Measurements from ENCODE around the gene PAX3. TPM values are rescaled to one million over a fixed set of nuclear protein-coding genes. Genes with fewer than 3 reads are reported as not detected.

The PAX3 gene
- total and polyA plus RNA-seq, 9 of the 15 experiments (the other 6 are each of a cell fraction or from before 2014, with no cell fraction given), result not detected

GRCh38 chr2:222338374-222338773 is 39.6 kb upstream of the PAX3 start:
- Histone ChIP-seq H3K27me3 (ENCODE audit: control insufficient read depth in 2 of 2, insufficient read depth in 2 of 2, low read length in 2 of 2) (no peaks in the 10 kb centered on the region), H3K4me3 (no peak overlapping the region), H3K9me1 (ENCODE audit: control insufficient read depth, insufficient read depth, low read length) (no peaks in the 10 kb centered on the region), H3K4me1 (replicated peaks in 1 of 2; ENCODE audit: control insufficient read depth in 2 of 2, insufficient read depth in 2 of 2, low read length in 2 of 2) (no peaks in the 10 kb centered on the region), H3K9me3 (replicated peaks; ENCODE audit: control insufficient read depth, insufficient read depth, low read depth, low read length) (no peaks in the 10 kb centered on the region), H2AFZ (ENCODE audit: low read depth, low read length) (no peak overlapping the region), H4K20me1 (replicated peaks; ENCODE audit: control insufficient read depth, insufficient read depth, low read length) (no peaks in the 10 kb centered on the region), H3K4me2 (ENCODE audit: insufficient read depth, low read length) (no peak overlapping the region), H3K9ac (ENCODE audit: insufficient read depth in 1 of 2, low read depth in 2 of 2, low read length in 2 of 2) (no peak overlapping the region), H3K79me2 (ENCODE audit: control insufficient read depth, insufficient read depth, low read length) (no peaks in the 10 kb centered on the region), H3K27ac (ENCODE audit: extremely low read depth, low read depth, low read length) (no peak overlapping the region), H3K36me3 (ENCODE audit: control insufficient read depth, insufficient read depth, low read length) (no peaks in the 10 kb centered on the region)
- intact Hi-C loops (cut with micrococcal nuclease) (no loop called here), in situ Hi-C loops (cut with MboI) (no loop called here)
- TF ChIP-seq DACH1 (IDR thresholded peaks at IDR 0.05; ENCODE audit: partially characterized antibody) (no peak), DIDO1 (tag; IDR thresholded peaks at IDR 0.05; ENCODE audit: low read depth) (no peak), ZNF639 (CRISPR knock-in tag; conservative IDR thresholded peaks at IDR 0.05 in 1 of 2, IDR thresholded peaks at IDR 0.05 in 1 of 2) (no peak), SMC3 (conservative IDR thresholded peaks at IDR 0.05; ENCODE audit: insufficient read depth, low read depth, low read length) (no peak)
- DNase-seq (ENCODE audit: extremely low read depth in 1 of 4, low spot score in 3 of 4) (no peak), FAIRE-seq (no peak), ATAC-seq (no peak)
- ChIA-PET CTCF (ENCODE audit: low intra/inter-chr PET ratio) (no interaction called here), POLR2A (no interaction called here)
- WGBS (ENCODE audit: insufficient coverage, low coverage, missing lambda C conversion rate), result 0% methylated on average over 1 of the region's 1 CpG
- BruUV-seq (replicated peaks), result no TSS peak

GRCh38 chr2:222336931-222337330 is 38.1 kb upstream of the PAX3 start:
- POLR2A ChIA-PET, result no interaction called here
- TF ChIP-seq ARID2 (IDR thresholded peaks at IDR 0.05) (no peak), PHF8 (IDR thresholded peaks at IDR 0.05; ENCODE audit: borderline replicate concordance, low read length) (no peak), PTRF (tag; IDR thresholded peaks at IDR 0.05) (no peak), ARID1B (IDR thresholded peaks at IDR 0.05) (no peak), CBX1 (IDR thresholded peaks at IDR 0.05; ENCODE audit: low read depth) (no peak)
- TF ChIP-seq, protein P1, sequence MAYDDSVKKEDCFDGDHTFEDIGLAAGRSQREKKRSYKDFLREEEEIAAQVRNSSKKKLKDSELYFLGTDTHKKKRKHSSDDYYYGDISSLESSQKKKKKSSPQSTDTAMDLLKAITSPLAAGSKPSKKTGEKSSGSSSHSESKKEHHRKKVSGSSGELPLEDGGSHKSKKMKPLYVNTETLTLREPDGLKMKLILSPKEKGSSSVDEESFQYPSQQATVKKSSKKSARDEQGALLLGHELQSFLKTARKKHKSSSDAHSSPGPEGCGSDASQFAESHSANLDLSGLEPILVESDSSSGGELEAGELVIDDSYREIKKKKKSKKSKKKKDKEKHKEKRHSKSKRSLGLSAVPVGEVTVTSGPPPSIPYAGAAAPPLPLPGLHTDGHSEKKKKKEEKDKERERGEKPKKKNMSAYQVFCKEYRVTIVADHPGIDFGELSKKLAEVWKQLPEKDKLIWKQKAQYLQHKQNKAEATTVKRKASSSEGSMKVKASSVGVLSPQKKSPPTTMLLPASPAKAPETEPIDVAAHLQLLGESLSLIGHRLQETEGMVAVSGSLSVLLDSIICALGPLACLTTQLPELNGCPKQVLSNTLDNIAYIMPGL (CRISPR knock-in tag; IDR thresholded peaks at IDR 0.05), result no peak
- Histone ChIP-seq H3K4me1 (replicated peaks in 1 of 2; ENCODE audit: control insufficient read depth in 2 of 2, insufficient read depth in 2 of 2, low read length in 2 of 2) (no peaks in the 10 kb centered on the region), H3K27me3 (ENCODE audit: control insufficient read depth in 2 of 2, insufficient read depth in 2 of 2, low read length in 2 of 2) (no peaks in the 10 kb centered on the region), H2AFZ (ENCODE audit: low read depth, low read length) (no peak overlapping the region), H3K9me1 (ENCODE audit: control insufficient read depth, insufficient read depth, low read length) (no peaks in the 10 kb centered on the region), H3K27ac (ENCODE audit: extremely low read depth, low read depth, low read length) (no peak overlapping the region), H4K20me1 (replicated peaks; ENCODE audit: control insufficient read depth, insufficient read depth, low read length) (no peaks in the 10 kb centered on the region), H3K4me3 (no peak overlapping the region), H3K9me3 (replicated peaks; ENCODE audit: control insufficient read depth, insufficient read depth, low read depth, low read length) (no peaks in the 10 kb centered on the region), H3K4me2 (ENCODE audit: insufficient read depth, low read length) (no peak overlapping the region), H3K79me2 (ENCODE audit: control insufficient read depth, insufficient read depth, low read length) (no peaks in the 10 kb centered on the region), H3K9ac (ENCODE audit: insufficient read depth in 1 of 2, low read depth in 2 of 2, low read length in 2 of 2) (no peak overlapping the region), H3K36me3 (ENCODE audit: control insufficient read depth, insufficient read depth, low read length) (no peaks in the 10 kb centered on the region)
- CTCF ChIA-PET (ENCODE audit: low intra/inter-chr PET ratio), result no interaction called here
- FAIRE-seq, result no peak
- intact Hi-C loops (cut with micrococcal nuclease) (no loop called here), in situ Hi-C loops (cut with MboI) (no loop called here)
- ATAC-seq, result no peak
- no TSS peak for BruUV-seq (replicated peaks)
- no peak for DNase-seq (ENCODE audit: extremely low read depth in 1 of 4, low spot score in 3 of 4)
